ENCODE data around the gene LRFN2. TPM values are rescaled to one million over a fixed set of nuclear protein-coding genes. Genes with fewer than 3 reads are reported as not detected.

The LRFN2 gene
- polyA plus RNA-seq, 1 donor (not counting 4 experiments of a cell fraction or from before 2014, with no cell fraction given): not detected

DNA sequence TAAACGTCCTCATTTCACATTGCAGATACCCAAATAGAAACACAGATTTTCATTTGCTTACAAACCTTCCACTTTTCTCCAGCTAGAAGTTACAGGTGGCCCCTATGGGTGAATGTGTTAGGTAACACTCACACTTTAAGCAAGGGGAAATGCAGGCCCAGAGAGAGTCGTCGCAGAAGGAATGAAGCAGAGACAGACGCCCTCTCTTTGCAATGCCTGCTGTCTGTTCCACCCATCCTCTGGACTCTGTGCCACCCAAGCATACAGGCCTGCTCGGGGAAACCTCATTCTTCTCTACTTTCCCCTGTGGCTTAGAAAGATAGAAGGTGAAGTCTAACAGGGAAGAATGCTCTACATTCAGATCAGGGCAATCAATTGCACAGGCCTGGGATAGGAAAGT lies 57.2 kb downstream of the LRFN2 start:
- Histone ChIP-seq H3K9ac (ENCODE audit: control insufficient read depth, extremely low read depth, insufficient read depth, low read length) (no peak overlapping the region), H3K9me1 (ENCODE audit: control insufficient read depth, extremely low read depth, insufficient read depth, low read length) (no peaks in the 10 kb centered on the region), H3K9me3 (ENCODE audit: control insufficient read depth, low read depth, low read length) (no peaks in the 10 kb centered on the region), H3K4me2 (ENCODE audit: control insufficient read depth, extremely low read depth, insufficient read depth, low read depth, low read length) (no peak overlapping the region), H3K27me3 (ENCODE audit: control insufficient read depth, extremely low read depth, insufficient read depth, low read length) (peaks cover 4% of the 10 kb centered on the region), H2AFZ (ENCODE audit: control insufficient read depth, low read length) (no peak overlapping the region), H3K36me3 (ENCODE audit: control insufficient read depth in 2 of 2, extremely low read depth in 1 of 2, insufficient read depth in 2 of 2, low read length in 2 of 2) (no peaks in the 10 kb centered on the region), H3K79me2 (ENCODE audit: control insufficient read depth, insufficient read depth, low read length) (no peaks in the 10 kb centered on the region), H4K20me1 (ENCODE audit: control insufficient read depth, extremely low read depth, insufficient read depth, low read length) (no peaks in the 10 kb centered on the region), H3K4me1 (ENCODE audit: control insufficient read depth, extremely low read depth, insufficient read depth, low read length) (no peaks in the 10 kb centered on the region), H3K27ac (ENCODE audit: control insufficient read depth, insufficient read depth, low read length) (no peak overlapping the region), H3K4me3 (ENCODE audit: control insufficient read depth in 2 of 3, extremely low read depth in 1 of 3, insufficient read depth in 2 of 3, low read depth in 1 of 3, low read length in 3 of 3) (no peak overlapping the region)
- no peak for FAIRE-seq
- dilution Hi-C loops (cut with MboI; ENCODE audit: extremely low pct_ligation_motif_present, low sequenced_read_pairs): no loop called here
- TF ChIP-seq CTCF (optimal IDR thresholded peaks at IDR 0.05 in 1 of 3, IDR thresholded peaks at IDR 0.05 in 1 of 3, conservative IDR thresholded peaks at IDR 0.05 in 1 of 3; ENCODE audit: extremely low read depth in 1 of 3, insufficient read depth in 2 of 3, low read length in 3 of 3): no peak
- no peak for TF ChIP-seq EZH2 (IDR thresholded peaks at IDR 0.05; ENCODE audit: low read length)
- no peak for DNase-seq (ENCODE audit: low read depth, low spot score)

DNA sequence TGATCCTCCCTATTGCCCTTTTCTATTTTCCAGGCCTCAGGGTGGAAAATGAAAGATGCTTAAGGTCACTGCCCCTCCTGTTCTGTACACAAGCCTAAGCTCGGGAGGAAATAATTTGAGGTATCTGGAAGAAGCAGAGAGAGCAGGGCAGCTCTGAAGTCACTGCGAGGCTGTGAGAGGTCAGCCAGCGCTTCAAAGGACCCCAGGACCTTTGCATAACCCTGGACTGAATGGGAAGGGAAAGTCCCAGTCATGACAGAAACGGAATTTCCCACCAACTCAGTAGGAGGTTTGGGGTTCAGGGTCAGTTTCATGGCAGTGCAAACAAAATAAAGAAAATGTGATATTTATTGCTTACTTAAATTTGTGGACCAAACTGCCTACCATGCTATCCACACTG lies 58.1 kb downstream of the LRFN2 start:
- no peaks in the 10 kb centered on the region for H4K20me1 ChIP-seq (ENCODE audit: control insufficient read depth, extremely low read depth, insufficient read depth, low read length)
- no peak for FAIRE-seq
- no peak for DNase-seq (ENCODE audit: low read depth, low spot score)
- no peaks in the 10 kb centered on the region for H3K9me3 ChIP-seq (ENCODE audit: control insufficient read depth, low read depth, low read length)
- no peaks in the 10 kb centered on the region for H3K79me2 ChIP-seq (ENCODE audit: control insufficient read depth, insufficient read depth, low read length)
- dilution Hi-C loops (cut with MboI; ENCODE audit: extremely low pct_ligation_motif_present, low sequenced_read_pairs): no loop called here
- no peak overlapping the region for H3K4me3 ChIP-seq (ENCODE audit: control insufficient read depth in 2 of 3, extremely low read depth in 1 of 3, insufficient read depth in 2 of 3, low read depth in 1 of 3, low read length in 3 of 3)
- no peaks in the 10 kb centered on the region for H3K4me1 ChIP-seq (ENCODE audit: control insufficient read depth, extremely low read depth, insufficient read depth, low read length)
- no peak overlapping the region for H3K9ac ChIP-seq (ENCODE audit: control insufficient read depth, extremely low read depth, insufficient read depth, low read length)
- H3K27ac ChIP-seq (ENCODE audit: control insufficient read depth, insufficient read depth, low read length): no peak overlapping the region
- no peak overlapping the region for H3K4me2 ChIP-seq (ENCODE audit: control insufficient read depth, extremely low read depth, insufficient read depth, low read depth, low read length)
- peaks cover 4% of the 10 kb centered on the region for H3K27me3 ChIP-seq (ENCODE audit: control insufficient read depth, extremely low read depth, insufficient read depth, low read length)
- no peak overlapping the region for H2AFZ ChIP-seq (ENCODE audit: control insufficient read depth, low read length)
- TF ChIP-seq EZH2 (IDR thresholded peaks at IDR 0.05; ENCODE audit: low read length) (no peak), CTCF (optimal IDR thresholded peaks at IDR 0.05 in 1 of 3, IDR thresholded peaks at IDR 0.05 in 1 of 3, conservative IDR thresholded peaks at IDR 0.05 in 1 of 3; ENCODE audit: extremely low read depth in 1 of 3, insufficient read depth in 2 of 3, low read length in 3 of 3) (no peak)
- no peaks in the 10 kb centered on the region for H3K36me3 ChIP-seq (ENCODE audit: control insufficient read depth in 2 of 2, extremely low read depth in 1 of 2, insufficient read depth in 2 of 2, low read length in 2 of 2)
- H3K9me1 ChIP-seq (ENCODE audit: control insufficient read depth, extremely low read depth, insufficient read depth, low read length): no peaks in the 10 kb centered on the region
